ENCODE data around the gene SLC7A11.
"Not testable (repeated sequence)": the region's sequence is repeated elsewhere in the genome, so short reads cannot be mapped to it uniquely, and the experiment has no call there.

Gene SLC7A11

GRCh38 chr4:138241281-138242075 is 671 bp downstream of the SLC7A11 start:
- DNase-seq: peak; percentile 25

- DNase-seq: no peak
Observed at GRCh38 chr4:138239491-138239890, 2.7 kb downstream of the SLC7A11 start.

GRCh38 chr4:138238521-138239292 is 3.4 kb downstream of the SLC7A11 start:
- DNase-seq: no peak

GRCh38 chr4:138237132-138237531 is 5.0 kb downstream of the SLC7A11 start:
- not testable (repeated sequence) for DNase-seq

GRCh38 chr4:138236037-138236436 is 6.1 kb downstream of the SLC7A11 start:
- no peak for DNase-seq

DNA sequence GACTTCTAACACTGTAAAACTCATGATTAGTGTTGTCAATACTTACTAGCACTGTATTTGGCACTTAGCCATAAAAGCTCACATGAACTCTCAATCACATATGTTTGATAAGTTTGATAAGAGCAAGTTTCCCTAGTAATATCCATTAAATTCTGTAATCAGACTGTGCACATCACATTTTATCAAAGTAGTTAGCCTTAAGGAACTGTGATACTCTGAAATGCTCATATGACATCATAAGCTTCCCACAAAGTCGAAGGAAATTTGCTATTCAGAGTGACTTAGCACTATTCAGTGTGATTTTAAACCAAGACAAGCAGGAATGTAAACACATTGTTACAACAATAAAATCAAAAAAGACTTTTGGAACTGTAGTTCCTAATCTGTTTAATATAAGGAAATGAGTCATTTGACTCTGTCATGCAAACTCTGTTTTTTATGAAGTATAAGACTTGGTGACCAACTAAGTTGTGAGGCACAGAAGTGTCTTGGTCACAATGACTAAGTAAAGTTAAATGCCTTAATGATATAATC is 6.7 kb downstream of the SLC7A11 start:
- no peak for DNase-seq

DNA sequence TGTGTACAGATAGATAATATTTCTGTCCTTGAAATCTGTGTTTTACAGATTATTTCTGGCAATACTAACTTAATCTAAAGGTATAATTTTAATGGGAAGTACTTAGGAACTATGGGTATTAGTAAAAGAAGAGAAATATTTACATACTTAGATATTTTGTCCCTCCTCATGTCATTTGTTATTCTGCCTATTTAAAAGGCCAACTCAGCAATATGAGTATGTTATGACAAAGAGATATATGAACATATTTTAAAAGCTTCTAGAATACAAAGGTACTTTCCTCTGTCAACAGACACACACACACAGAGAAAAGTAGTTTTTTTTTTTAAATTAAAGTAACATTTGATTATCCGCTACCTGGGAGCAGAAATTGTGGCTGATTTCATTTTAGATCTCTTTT is 7.9 kb downstream of the SLC7A11 start:
- no peak for DNase-seq

DNA sequence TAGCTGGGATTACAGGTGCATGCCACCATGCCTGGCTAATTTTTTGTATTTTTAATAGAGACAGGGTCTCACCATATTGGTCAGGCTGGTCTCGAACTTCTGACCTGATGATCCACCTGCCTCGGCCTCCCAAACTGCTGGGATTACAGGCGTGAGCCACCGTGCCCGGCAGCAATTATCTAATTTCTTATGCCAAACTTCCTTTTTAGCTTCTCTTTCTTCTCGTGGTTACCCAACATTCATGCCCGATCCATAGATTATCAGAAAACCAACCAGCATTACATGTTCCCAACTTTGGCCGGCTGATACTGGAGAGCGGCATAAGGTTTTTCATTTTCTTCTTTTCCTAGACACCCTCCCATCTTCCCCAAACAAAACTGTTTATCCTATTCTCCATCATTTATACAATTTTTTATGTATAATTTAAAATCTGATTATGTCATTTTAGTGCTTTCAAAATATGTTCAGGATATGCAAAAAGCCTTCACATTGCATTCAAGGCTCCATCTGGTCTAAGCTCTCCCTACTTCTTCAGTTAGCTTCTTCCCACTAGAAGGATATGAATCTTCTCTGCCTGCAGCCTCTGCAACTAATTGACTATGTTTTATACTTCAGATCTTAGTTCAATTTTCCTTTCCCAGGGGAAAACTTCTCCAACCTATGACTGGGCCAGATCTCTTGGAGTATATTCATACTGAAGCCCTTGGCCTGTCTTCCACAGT is 8.7 kb downstream of the SLC7A11 start:
- no peak for DNase-seq

DNA sequence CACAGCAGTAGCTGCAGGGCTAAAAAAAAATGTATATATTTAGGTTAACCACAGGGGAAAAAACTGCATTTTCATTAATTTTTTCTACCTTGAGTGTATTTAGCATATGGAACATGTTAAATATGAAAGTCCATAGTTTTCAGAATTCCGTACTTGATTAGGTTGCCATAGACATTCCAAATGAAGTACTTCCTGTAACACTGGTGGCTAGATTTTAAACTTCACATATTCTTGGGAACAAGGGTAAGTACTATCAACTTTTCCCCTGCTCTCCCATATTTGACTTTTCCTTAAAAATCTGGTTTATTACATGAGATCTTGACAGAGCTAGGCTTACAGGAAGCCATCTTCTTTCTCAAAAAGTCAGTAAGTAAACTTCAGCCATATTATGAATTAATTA is 9.8 kb downstream of the SLC7A11 start:
- DNase-seq: no peak

GRCh38 chr4:138230048-138230447 is 12.1 kb downstream of the SLC7A11 start:
- DNase-seq: no peak

GRCh38 chr4:138229160-138229559 is 13.0 kb downstream of the SLC7A11 start:
- no peak for DNase-seq

DNA sequence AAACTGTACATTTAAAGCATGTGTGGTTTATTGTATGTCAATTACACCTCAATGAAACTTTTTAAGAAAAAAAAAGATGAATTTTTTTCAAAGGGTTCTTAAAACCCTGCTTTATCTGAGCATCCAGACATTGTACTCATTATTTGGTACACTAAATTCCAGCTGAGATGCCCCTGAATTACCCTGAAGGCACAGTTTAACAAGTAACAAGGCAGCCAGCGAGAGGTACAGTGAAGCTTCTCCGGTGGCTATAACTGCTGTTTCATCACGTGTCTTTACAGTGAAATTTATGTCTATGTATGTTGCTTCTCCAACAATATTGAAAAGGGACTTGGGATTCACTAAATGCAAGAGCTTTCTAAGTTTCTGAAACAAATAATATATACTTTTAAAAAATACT is 15.8 kb downstream of the SLC7A11 start:
- DNase-seq: no peak

GRCh38 chr4:138225477-138225876 is 16.7 kb downstream of the SLC7A11 start:
- no peak for DNase-seq

DNA sequence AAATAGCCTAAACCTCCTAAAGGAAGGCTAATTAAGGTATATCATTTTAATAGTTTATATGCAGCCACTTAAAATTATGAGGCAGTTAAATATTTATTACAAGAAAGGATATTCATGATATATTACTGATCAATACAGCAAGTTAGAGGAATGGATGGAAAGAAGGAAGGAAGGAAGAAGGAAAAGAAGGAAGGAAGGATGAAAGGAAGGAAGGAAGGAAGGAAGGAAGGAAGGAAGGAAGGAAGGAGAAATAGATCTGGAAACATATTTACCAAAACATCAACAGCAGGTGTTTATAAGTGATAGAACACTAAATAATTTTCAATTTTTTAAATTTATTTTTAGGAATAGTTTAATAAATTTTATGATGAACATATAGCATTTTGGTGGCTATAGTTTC is 17.5 kb downstream of the SLC7A11 start:
- no peak for DNase-seq

DNA sequence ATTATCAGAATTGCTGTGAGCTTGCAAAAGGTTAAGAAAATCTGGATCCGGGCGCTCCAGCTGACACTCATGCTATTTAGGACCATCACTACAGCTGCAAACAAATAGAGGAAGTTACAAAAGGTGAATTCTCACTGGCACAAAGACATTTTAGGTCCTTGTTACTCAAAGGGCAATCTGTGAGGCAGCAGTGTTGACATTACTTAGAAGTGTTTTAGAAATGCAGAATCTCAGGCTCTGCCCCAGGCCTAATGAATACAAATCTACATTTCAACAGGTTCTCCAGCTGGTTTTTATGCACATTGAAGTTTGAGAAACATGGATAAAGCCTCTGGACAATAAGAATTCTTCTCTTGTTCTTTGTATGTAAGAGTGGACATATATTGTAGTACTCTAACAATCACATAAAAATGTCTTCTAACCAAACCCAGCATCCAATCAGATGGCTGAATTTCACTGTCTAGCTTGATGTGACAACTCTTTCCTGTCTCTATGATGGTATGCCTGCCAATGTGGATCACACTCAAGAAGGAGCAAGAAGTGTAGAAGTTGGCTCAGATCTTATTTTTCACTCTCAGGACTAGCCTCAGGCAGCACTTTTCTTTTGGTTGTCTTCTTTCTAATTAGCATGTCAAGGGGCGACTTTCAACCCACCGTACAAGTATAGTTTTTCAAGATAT is 18.8 kb downstream of the SLC7A11 start:
- no peak for DNase-seq

- DNase-seq: no peak
Observed at GRCh38 chr4:138222046-138222445, 20.1 kb downstream of the SLC7A11 start.

DNA sequence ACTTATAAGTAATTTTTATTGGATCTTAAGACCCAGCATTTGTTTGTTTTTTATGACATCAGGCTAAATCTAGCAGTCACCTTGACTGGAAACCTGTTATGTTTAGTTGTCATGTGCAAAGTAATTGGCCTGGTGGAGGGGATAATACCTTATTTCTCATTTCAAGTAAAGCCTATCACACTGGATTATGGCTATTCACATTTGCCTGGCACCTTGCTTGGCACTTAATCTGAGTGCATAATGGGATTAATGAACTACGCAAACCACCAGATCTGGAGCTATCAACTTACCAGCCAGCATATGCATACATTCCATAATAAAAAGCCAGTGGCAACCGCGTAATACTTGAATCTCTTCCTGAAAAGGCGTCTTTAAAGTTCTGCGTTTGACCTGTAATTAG is 23.2 kb downstream of the SLC7A11 start:
- DNase-seq: no peak

GRCh38 chr4:138217567-138217966 is 24.6 kb downstream of the SLC7A11 start:
- no peak for DNase-seq

- no peak for DNase-seq
Observed at GRCh38 chr4:138216272-138216867, 25.8 kb downstream of the SLC7A11 start.

DNA sequence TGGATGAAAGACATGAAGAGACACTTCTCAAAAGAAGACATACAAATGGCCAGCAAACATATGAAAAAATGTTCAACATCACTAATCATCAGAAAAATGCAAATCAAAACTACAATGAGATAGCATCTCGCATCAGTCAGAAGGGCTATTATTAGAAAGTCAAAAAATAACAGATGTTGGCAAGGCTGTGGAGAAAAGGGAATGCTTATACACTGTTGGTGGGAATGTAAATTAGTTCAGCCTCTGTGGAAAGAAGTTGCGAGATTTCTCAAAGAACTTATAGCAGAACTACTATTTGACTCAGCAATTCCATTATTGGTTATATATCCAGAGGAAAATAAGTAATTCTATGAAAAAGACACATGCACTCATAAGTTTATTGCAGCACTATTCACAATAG is 31.6 kb downstream of the SLC7A11 start:
- not testable (repeated sequence) for DNase-seq

- DNase-seq: no peak
Observed at GRCh38 chr4:138209094-138209493, 33.1 kb downstream of the SLC7A11 start.

DNA sequence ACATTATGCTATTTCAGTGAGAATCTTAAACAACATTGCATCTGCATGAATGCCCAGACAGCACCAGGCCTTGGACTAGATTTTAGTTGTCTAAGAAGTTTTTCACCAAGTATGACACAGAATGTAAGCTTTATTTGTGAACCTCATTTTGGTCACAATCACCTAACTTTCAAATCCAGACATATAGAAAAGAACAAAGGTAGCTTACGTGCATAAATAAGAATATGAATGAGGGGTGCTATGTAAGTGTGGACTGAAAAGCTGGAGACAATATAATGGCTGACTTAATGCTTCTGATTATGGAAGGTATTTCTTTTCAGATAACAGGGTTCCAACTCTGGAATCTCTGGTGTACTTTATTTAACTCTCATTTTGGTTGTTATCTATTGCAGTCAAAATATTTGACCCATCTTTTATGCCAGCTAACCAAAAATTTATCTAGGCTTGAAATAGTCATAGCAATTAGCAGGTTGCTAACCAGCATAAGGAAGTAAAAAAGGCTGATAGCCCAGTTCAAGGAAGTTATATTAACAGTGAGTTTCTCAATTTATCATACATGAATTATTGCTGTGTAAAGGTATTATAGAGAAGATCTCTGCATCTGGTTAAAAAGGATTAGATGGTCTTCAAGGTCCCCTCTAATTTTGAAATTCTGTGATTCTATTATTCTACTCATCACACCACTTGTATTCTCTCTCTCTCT is 36.5 kb downstream of the SLC7A11 start:
- DNase-seq: no peak

All from NK-92 treated with Interleukin-12 subunit alpha and Interleukin-12 subunit beta, amount 100 ng/mL, for 24 hours (cell line).